Gastrocnemius medialis (tissue), 4 donors: ENCODE results near the gene SFI1. TPM values are rescaled to one million over a fixed set of nuclear protein-coding genes. Genes with fewer than 3 reads are reported as not detected.

Experiments
- ATAC-seq, 2 donors: fragments of 150-250 bp; one replicate each; pipeline ENCODE4 v1.9.1; 2016
- DNase-seq, 2 donors: peaks; one replicate each; pipeline ENCODE4 v3.0.0-alpha.2; 2019
- H3K27ac ChIP-seq, 4 donors: fragments of 200-600 bp; sonication (generic); 1 replicate in 1 of 4; 2 replicates in 3 of 4; pipeline ENCODE4 v1.5.1; 2016 to 2018; ENCODE audit warnings: mild to moderate bottlenecking in 2 of 4, moderate library complexity in 1 of 4
- H3K27me3 ChIP-seq, 3 donors: fragments of 200-600 bp; sonication (generic) in 2 of 3; 1 replicate in 1 of 3; 2 replicates in 2 of 3; pipeline versions ENCODE4 v1.5.1 to v1.6.0; 2016 to 2019; ENCODE audit warnings: mild to moderate bottlenecking in 1 of 3, moderate library complexity in 1 of 3
- H3K36me3 ChIP-seq, 2 donors: fragments of 200-600 bp; sonication (generic) in 1 of 2; one replicate each; pipeline ENCODE4 v1.5.1; 2017 to 2018
- H3K4me1 ChIP-seq, 2 donors: fragments of 200-600 bp; sonication (generic) in 1 of 2; one replicate each; pipeline ENCODE4 v1.5.1; 2016 to 2017; ENCODE audit warnings: mild to moderate bottlenecking in 2 of 2
- H3K4me3 ChIP-seq, 4 donors: fragments of 200-600 bp; sonication (generic) in 3 of 4; 1 replicate in 1 of 4; 2 replicates in 3 of 4; pipeline ENCODE4 v1.5.1; 2016 to 2019; ENCODE audit warnings: mild to moderate bottlenecking in 2 of 4
- H3K9me3 ChIP-seq, 3 donors: fragments of 200-600 bp; sonication (generic) in 2 of 3; 1 replicate in 1 of 3; 2 replicates in 2 of 3; pipeline ENCODE4 v1.5.1; 2016 to 2019
- CTCF ChIP-seq, 5 experiments: fragments of 450-650 bp in 3 of 5; fragments of 200-600 bp in 2 of 5; sonication (generic) in 2 of 5; IDR thresholded peaks in 4 of 5; conservative IDR thresholded peaks in 1 of 5; 1 replicate in 4 of 5; 2 replicates in 1 of 5; pipeline ENCODE4 v1.5.1; 2016 to 2019; ENCODE audit warnings: antibody characterized with exemption in 5 of 5, mild to moderate bottlenecking in 3 of 5, moderate library complexity in 3 of 5
- POLR2A ChIP-seq, 2 donors: fragments of 450-650 bp; IDR thresholded peaks; one replicate each; pipeline ENCODE4 v1.6.1; 2017; ENCODE audit warnings: antibody characterized with exemption in 2 of 2, mild to moderate bottlenecking in 2 of 2, moderate library complexity in 2 of 2
- in situ Hi-C, 4 donors: fragments of 200-750 bp; cut with MboI; loops; one replicate each; pipeline versions ENCODE4 v1.15.0 to v1.8.0; 2017; ENCODE audit warnings: low sequenced_read_pairs in 4 of 4
- intact Hi-C: fragments of 100-400 bp; cut with DNase I; formaldehyde crosslinking; loops from one replicate; pipeline ENCODE4 v1.15.1; 2023; ENCODE audit warnings: low total_unique reads
- total RNA-seq, 4 donors: library from RNA; depleted of rRNA; stranded (reverse); fragments of >200 nt; gene quantifications; one replicate each; pipeline versions ENCODE4 v1.1.0 to v1.2.3, GENCODE V29; 2016

SFI1 gene
- total RNA-seq, 4 donors from 2014 or later: 1.1 to 12.6 (median 2.7) TPM

GRCh38 chr22:31595271-31595670, 98.9 kb downstream of the SFI1 start:
- Histone ChIP-seq H3K27me3 (no peaks in the 10 kb centered on the region), H3K9me3 (no peaks in the 10 kb centered on the region), H3K4me3 (no peak overlapping the region), H3K4me1 (no peaks in the 10 kb centered on the region), H3K27ac (no peak overlapping the region), H3K36me3 (no peaks in the 10 kb centered on the region)
- in situ Hi-C loops (no loop called here), intact Hi-C loops (no loop called here)
- TF ChIP-seq CTCF (IDR thresholded peaks at IDR 0.05 in 4 of 5, conservative IDR thresholded peaks at IDR 0.05 in 1 of 5) (no peak), POLR2A (IDR thresholded peaks at IDR 0.05) (no peak)
- ATAC-seq (no peak), DNase-seq (no peak)

DNA sequence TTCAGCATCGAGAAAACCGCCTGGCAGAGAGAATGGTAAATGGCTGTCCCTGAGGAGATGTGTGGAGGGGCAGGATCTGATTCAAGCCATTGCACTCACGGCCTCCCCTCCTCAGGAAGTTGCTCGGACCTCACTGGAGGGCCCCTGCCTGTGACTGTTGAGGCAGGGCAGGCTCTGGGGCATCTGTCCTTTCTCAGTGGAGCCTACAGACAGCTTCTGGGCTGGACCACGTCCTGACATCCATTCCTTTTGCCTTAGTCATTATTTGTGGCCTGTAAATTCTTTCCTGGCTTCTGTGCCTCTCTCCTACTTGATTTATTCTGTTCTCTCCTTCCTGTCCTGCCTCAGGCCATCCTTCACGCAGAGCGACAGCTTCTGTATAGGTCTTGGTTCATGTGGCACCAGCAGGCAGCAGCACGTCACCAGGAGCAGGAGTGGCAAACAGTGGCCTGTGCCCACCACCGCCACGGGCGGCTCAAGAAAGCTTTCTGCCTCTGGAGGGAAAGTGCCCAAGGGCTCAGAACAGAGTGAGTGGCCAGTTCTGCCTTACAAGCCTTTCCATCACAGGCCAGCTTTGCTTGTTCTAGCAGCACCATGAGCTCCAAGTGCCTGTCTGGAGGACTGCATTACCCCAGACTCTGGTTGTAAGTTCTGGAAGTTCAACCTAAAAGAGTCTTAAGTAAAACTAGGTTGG, 106.1 kb downstream of the SFI1 start:
- H3K27ac ChIP-seq: no peak overlapping the region
- TF ChIP-seq CTCF (IDR thresholded peaks at IDR 0.05 in 4 of 5, conservative IDR thresholded peaks at IDR 0.05 in 1 of 5) (no peak), POLR2A (IDR thresholded peaks at IDR 0.05) (no peak)
- H3K36me3 ChIP-seq: no peaks in the 10 kb centered on the region
- no peaks in the 10 kb centered on the region for H3K9me3 ChIP-seq
- H3K4me3 ChIP-seq: no peak overlapping the region
- H3K4me1 ChIP-seq: no peaks in the 10 kb centered on the region
- no peak for DNase-seq
- intact Hi-C loops (no loop called here), in situ Hi-C loops (no loop called here)
- no peaks in the 10 kb centered on the region for H3K27me3 ChIP-seq
- ATAC-seq: no peak

DNA sequence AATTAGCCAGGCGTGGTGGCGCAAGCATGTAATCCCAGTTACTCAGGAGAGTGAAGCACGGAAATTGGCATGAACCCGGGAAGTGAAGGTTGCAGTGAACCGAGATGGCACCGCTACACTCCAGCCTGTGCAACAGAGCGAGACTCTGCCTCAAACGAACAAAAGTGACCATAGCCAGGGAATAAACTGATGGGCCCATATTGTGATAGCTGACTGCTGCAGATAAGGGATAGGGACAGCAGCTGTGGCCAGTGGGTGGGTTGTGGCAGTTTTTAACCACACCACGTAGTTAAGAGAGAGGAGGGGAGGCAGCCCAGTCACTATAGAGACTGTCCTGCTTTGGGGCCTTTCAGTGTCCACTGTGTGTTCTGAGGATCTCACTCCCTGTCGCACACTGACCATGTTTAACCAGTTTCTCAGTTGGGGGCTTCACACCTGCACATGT, 106.8 kb downstream of the SFI1 start:
- Histone ChIP-seq H3K9me3 (no peaks in the 10 kb centered on the region), H3K27me3 (no peaks in the 10 kb centered on the region), H3K4me3 (no peak overlapping the region), H3K4me1 (no peaks in the 10 kb centered on the region), H3K36me3 (no peaks in the 10 kb centered on the region), H3K27ac (no peak overlapping the region)
- DNase-seq (no peak), ATAC-seq (no peak)
- intact Hi-C loops (no loop called here), in situ Hi-C loops (no loop called here)
- TF ChIP-seq CTCF (IDR thresholded peaks at IDR 0.05 in 4 of 5, conservative IDR thresholded peaks at IDR 0.05 in 1 of 5) (no peak), POLR2A (IDR thresholded peaks at IDR 0.05) (no peak)

DNA sequence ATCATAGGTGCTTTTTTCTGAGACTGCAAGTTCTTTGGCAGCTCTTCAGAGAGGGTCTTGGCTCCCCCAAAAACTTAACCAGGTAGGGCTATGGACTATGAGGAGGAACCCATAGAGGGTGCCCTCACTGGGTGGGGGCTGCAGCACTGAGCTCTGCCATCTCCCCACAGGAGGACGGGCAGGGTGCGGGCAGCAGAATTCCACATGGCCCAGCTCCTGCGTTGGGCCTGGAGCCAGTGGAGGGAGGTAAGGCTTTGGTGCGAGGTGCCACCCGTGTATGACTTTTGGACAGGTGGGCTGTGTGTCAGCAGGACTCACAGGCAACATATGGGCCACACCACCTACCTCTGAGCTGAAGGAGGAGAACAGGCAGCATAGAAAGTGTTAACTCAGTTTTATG, 107.2 kb downstream of the SFI1 start:
- Histone ChIP-seq H3K27me3 (no peaks in the 10 kb centered on the region), H3K36me3 (no peaks in the 10 kb centered on the region), H3K4me1 (no peaks in the 10 kb centered on the region), H3K9me3 (no peaks in the 10 kb centered on the region), H3K27ac (no peak overlapping the region), H3K4me3 (no peak overlapping the region)
- TF ChIP-seq CTCF (IDR thresholded peaks at IDR 0.05 in 4 of 5, conservative IDR thresholded peaks at IDR 0.05 in 1 of 5) (no peak), POLR2A (IDR thresholded peaks at IDR 0.05) (no peak)
- in situ Hi-C loops: no loop called here
- DNase-seq (no peak), ATAC-seq (no peak)
- intact Hi-C loops: no loop called here
